GM19043 (cell line): Measurements from ENCODE around the gene RCSD1.

ENCODE experiments used
- ATAC-seq: cut with Tn5 transposase; IDR thresholded peaks from one replicate; pipeline ENCODE4 v1.9.1; 2021; ENCODE audit warnings: low read depth; ENCODE audit not compliant: unreplicated experiment

Gene RCSD1

DNA sequence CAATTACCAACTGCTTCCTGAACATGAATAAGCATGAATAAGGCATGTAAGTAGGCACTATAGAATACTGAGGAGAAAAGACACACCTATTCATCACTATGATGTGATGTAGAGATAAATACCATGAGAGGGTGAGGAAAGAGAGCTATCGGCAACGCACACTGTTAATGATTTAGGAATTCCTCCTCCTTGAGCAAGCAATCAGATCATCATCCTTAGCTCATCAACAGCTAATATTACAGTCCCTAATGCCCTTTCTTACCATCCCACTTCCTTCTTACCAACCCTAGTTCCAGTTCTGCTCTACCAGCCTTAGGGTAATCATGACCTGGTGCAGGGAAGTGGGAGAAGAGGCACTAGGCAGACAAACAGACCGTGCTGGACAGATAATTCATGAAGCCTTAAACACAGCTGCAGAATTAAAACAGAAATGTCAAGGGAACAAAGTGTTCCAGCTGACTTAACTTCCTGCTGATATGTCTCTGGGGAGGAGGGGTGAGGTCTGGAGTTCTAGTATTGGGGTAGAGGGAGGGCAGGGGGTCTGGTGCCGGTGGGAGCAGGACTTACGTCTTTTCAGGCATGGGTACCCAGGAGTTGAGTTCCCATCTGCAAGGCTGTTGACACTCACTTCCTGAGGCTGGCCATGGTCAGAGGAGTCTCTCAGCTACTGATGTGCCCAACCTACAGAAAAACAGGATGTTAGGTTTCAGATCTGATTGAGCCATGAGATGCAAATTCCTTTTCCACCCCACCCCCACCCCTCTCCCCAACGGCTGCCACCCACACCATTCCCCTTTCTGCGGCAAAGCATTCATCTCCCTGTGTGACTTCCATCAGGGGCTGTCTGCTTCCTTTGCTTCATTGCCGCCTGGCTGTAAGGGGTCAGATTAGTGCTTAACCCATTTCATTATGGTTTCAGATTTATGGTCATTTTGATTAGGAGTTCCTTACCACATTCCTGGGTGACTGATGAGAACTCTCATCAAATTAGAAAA lies 12.6 kb upstream of the RCSD1 start:
- peak; percentile 67 for ATAC-seq

DNA sequence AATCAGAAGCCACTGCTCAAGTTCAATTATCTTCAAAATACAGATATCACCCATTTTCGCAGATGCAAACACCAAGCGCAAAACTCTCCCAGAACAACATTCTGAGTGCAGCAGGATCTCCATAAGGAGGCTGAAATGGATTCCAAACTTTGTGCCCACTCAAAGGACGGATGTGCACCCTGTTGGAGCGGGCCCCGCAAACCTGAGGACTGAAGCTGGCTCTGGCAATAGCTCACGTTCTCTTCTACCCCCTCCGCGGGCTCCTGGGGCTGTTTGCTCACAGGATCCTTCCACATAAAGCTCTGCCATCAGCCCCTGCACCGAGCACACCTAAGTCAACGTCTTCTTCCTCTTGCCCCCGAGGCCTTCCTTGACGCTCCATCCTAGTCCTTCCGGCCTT lies 11.7 kb upstream of the RCSD1 start:
- ATAC-seq, result no peak

- no peak for ATAC-seq
Observed at GRCh38 chr1:167618789-167619188, 11.2 kb upstream of the RCSD1 start.

DNA sequence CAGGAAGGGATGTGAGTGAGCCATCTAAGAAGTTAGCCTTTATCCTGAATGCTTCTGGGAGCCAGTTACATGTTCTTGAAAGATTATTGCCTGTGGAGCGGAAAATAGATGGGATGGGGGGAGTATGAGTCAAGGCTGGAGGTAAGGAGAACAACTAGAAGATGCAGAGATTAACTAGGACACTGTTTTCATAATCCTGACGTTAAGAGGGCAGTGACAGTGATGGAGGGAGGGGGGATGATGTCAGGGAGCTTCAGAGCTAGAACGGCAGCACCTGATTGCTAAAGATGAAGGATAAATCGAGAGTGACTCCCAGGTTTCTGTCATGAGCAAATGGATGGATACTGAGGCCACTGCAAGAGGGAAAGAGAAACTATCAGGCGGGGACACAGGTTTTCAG lies 10.0 kb upstream of the RCSD1 start:
- ATAC-seq, result no peak

GRCh38 chr1:167621780-167622313 lies 8.2 kb upstream of the RCSD1 start:
- no peak for ATAC-seq

DNA sequence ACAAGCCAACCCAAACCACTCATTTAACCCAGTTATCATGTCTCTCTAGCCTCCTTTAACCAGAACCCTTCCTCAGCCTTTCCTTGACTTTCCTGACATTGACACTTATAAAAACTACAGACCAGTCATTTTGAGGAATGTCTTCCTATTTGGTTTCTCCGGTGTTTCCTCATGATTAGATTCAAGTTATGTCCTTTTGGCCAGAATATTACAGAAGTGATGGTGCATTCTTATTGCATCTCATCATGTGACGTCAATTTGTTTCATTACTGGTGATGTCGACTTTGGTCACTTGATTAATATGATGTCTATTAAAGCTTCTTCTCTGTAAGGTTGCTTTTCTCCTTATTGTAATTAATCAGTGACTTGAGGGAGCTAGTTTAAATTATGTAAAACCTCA lies 6.1 kb upstream of the RCSD1 start:
- no peak for ATAC-seq

DNA sequence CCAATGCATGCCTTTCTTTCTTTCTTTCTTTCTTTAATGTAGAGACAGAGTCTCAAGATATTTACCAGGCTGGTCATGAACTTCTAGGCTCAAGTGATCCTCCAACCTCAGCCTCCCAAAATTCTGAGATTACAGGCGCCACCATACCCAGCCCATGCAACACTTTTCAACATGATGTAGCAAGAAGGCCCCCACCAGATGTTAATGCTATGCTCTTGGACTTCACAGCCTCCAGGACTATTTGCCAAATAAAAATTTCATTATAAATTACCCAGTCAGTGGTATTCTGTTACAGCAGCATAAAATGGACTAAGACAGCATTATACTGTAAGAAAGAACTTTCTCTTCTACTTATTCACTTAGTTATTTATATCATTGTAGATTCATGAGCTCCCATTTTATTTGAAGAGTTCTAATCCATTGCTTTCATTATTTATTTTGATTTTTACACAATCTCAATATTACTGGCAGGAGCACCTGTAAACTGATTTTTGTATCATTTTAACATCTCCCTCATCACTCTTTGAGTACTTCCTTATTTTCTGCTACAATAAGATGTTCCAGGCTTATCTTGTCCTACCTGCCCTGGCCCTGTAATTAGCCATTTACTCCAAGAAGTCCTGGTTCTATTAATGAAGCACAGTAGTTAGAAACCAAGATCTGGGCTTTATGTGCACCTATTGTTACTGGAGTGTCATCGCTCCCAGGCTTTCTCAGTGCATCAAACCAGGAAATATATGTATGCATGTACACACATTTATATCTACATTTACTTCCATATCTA lies 4.8 kb upstream of the RCSD1 start:
- no peak for ATAC-seq

DNA sequence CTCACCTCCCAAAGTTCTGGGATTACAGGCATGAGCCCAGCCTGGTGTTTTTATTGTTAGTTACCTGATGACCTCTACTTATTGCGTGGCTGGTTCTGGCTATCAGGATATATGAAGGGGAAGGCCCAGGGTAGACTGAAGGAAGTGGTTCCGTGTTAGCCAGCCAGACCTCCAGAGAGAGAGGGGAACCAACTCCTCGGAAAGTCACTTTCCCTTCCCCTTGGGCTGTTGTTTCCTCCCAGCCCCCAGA lies 2.5 kb upstream of the RCSD1 start:
- ATAC-seq, result no peak

DNA sequence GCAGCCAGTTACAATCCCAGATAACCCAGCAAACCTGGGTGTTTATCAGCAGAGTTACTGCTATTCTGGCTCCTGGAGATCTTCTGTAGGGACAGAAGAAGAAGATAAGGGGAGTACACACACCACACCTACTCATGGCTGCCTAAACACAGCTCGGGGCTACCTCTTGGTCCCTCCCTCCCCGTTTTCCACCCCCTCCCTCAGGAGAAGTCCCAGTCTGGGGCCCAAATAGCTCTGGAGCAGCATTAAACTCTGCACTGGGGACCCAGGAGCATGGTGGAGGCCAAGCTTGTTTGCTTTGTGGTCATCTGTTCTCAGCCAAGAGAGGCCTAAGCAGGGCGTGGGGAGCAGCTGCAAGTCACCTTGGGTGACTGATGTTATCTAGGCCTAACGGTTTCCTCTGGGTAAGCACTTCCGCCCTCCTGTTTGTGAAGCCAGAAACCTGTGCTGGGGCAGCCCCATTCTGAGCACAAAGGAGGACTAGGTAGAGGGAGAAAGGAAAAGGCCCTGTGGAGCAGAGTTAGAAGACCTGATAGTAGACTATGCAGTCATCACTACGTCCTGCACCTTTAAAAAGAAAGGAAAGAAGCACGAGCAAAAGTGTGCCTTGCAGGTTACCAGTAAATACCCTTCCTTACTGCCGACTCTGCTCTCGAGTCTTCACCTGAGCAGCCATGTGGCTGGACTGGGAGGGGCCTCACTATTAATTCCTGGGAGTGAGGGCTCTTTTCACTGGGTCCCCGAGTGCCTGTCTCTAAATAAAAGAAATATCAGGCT lies 2.0 kb upstream of the RCSD1 start:
- ATAC-seq, result peak; percentile 65

DNA sequence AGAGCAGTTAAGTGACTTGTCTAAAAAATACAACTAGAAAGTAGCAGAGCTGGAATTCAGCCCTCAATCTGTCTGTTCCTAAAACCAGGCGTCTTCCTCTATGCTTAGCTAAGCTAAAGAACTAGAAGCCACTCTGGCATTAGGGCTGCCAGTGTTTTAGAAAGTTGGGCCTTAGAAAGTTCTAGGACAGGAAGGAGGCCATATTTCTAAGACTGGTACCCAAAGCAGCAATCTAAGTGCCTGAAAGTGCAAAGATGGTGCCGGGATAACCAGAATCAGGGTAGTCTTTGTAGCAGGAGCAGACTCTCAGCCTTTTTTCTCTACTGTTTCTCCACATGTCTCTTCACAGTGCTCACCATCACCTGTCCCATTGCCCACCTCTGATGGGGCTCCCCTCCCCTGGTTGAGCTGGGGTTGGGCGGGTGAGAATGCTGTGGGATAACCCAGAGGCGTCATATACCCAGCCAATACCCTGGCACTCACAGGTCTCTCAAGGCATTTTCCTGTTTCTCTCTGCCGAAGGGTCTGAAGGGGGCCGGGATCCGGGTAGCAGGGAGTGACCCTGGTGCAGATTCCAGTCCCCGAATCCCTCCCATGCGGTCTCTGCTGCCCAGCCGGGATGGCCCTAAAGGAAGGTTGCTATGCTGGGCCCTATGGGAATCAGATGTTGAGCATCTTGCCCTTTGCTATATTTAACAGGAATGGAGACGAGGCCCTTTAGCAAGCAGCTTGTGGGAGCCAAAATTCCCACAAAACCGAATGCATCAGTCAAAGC lies 1.1 kb upstream of the RCSD1 start:
- no peak for ATAC-seq

GRCh38 chr1:167630568-167631385 lies 745 bp downstream of the RCSD1 start:
- no peak for ATAC-seq

GRCh38 chr1:167631386-167631935 lies 1.4 kb downstream of the RCSD1 start:
- ATAC-seq, result no peak

GRCh38 chr1:167631936-167632614 lies 2.0 kb downstream of the RCSD1 start:
- ATAC-seq, result no peak

GRCh38 chr1:167633258-167633944 lies 3.4 kb downstream of the RCSD1 start:
- ATAC-seq, result no peak

DNA sequence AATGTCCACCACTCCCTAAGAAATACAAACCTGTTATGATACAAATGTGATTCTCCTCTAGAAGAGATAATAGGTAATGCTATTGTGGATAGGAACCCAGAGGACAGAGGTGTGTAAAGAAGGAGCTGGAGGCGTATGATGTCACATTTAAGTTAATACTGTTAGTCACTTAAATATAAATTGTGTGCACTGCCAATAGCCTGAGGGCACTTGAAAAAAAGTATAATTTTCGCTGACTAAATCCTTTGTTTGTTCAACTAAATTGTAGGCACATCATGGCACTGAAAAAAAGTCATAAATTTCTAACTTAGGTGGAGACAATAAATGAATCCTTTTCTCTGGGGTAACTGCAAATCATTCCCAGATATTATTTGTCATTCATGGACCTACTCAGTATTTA lies 4.4 kb downstream of the RCSD1 start:
- ATAC-seq, result no peak

GRCh38 chr1:167635156-167635648 lies 5.2 kb downstream of the RCSD1 start:
- no peak for ATAC-seq

GRCh38 chr1:167635941-167636340 lies 5.9 kb downstream of the RCSD1 start:
- no peak for ATAC-seq

- ATAC-seq, result no peak
Observed at GRCh38 chr1:167638064-167638463, 8.0 kb downstream of the RCSD1 start.
